Stimulated activated CD8-positive, alpha-beta memory T cell treated with anti-CD3 and anti-CD28 coated beads, Interleukin-12 subunit alpha, Interleukin-12 subunit beta, amount 100 ng/mL, for 24 hours (primary cell): ENCODE results near the gene GPX6.
"Not testable (repeated sequence)": the region's sequence is repeated elsewhere in the genome, so short reads cannot be mapped to it uniquely, and the experiment has no call there.

ENCODE experiments used
- DNase-seq: peaks from one replicate; pipeline ENCODE4 v3.0.0-alpha.2; 2020; ENCODE audit errors: extremely low read depth

The GPX6 gene, protein sequence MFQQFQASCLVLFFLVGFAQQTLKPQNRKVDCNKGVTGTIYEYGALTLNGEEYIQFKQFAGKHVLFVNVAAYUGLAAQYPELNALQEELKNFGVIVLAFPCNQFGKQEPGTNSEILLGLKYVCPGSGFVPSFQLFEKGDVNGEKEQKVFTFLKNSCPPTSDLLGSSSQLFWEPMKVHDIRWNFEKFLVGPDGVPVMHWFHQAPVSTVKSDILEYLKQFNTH

GRCh38 chr6:28515676-28516075 is at the start of gene GPX6:
GPX6 (minus strand) TSS chr6:28515793; CDS start chr6:28515743, 50 bp downstream.
- no peak for DNase-seq

DNA sequence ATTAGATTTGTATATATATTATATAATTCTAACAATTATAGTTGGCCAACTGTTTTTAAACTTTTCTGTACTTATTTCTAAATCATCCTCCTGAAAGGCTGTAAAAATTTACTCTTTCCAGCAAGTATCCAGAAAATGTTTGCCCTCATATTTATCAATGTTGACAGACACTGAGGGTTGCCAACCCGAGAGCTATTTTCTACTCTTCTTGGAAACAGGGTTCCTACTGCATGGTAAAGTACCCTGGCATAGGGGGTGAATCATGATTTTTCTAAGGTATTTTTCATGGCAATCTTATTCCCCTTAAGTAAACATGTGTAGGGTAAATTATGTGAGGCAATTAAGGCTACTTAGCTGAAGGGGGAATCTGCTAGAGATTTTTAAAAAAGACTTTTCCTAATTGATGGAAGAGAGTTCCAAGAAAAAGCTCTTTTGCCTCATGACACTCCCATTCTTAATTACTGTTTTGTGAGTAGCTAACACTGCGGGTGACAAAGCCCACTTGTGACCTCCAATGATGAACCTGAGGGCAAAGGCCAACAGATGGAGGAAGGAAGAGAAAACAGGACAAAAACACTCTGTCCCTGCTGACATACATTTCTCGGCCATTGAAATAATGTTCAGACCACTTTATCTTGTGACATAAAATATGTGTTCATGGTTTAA is 48.0 kb upstream of the GPX6 start:
- no peak for DNase-seq

DNA sequence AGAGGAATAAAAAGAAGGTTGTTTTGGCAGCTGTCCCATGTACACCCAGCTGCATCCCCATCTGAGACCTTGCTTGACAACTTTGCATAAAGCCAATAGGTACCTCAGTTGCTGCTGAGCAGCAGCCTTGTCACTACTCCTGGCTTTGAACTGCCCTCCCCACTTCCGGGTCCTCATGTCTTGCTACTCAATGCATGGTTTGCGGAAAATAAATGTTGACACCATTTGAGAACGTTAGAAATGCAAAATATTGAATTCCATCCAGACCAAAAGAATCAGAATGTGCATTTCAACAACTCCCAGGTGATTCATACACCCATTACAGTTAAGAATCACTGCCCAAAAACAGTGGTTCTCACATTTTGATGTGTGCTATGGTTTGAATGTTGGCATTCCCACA is 43.0 kb upstream of the GPX6 start:
- DNase-seq = no peak

- DNase-seq = no peak
Measured at GRCh38 chr6:28555136-28555535, 39.5 kb upstream of the GPX6 start.

GRCh38 chr6:28553986-28554881 is 38.6 kb upstream of the GPX6 start:
- DNase-seq = no peak

DNA sequence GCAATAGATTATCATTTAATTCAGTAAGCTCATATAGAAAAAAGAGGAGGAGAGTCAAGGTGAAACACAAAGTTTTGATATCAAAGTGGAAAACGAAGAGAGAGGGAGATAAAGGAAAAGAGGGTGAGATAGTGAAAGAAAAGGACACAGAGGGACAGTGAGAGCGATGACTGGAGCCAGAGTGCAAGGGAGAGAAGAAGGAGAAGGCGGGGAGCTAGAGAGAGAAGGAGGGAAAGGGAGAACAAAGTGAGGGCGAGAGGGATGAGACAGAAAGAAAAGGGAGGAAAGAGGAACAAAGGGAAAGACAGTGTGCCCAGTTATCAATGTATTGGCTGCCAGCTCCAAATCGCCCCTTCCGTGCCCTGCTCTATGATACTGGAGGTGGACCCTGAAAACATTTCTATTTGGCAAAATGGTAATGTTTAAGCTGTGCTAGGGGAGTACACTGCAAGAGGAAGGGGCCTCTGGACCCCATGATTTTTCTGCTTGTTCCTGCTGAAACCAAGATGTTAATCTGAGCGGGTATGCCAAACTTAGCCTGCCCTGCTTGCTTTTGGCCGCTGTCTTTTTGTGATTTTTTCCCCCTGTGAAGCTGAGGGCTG is 37.9 kb upstream of the GPX6 start:
- DNase-seq = no peak

DNA sequence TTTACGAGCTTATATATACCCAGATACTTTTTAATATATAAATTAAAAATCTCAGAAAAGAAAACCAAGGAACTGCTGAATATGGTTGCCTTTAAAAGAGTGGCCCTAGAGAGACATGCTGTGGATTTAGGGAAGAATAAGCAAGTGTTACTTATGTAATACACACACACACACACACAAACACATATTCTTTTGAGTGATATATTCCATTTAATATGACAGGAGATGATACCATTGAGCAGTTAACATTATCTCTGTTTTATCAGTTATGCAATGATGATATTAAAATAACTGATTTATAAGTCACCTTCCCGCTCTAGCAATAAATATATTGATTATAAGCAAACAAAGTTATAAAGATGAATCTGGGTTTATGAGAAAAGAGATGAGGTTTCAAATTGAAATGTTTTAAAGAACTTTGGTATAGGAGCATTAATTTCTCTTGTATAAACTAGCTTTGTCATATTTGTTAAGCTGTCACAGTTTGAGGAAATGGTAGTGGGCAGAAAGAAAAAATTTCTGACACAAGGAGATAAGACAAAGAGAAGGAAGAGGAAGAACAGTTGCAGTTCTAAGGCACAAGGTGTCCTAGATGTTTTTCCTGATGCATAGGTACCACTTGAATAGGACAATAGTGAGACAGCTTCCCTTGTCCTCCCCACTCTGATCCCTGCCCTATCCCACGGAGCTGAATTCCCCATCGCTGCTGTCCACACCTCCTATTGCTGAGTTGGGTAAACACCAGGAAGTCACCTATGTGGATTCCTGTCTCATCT is 36.5 kb upstream of the GPX6 start:
- DNase-seq = no peak

DNA sequence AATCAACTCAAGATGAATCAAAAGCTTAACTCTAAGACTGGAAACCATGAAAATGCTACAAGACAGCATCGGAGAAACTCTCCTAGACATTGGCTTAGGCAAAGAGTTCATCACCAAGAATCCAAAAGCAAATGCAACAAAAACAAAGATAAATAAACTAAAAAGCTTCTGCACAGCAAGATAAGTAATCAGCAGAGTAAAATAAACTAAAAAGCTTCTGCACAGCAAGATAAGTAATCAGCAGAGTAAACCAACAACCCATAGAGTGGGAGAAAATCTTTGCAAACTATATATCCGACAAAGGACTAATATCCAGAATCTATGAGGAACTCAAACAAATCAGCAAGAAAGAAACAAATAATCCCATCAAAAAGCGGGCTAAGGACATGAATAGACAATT is 31.4 kb upstream of the GPX6 start:
- not testable (repeated sequence) for DNase-seq

GRCh38 chr6:28545955-28546354 is 30.4 kb upstream of the GPX6 start:
- no peak for DNase-seq

DNA sequence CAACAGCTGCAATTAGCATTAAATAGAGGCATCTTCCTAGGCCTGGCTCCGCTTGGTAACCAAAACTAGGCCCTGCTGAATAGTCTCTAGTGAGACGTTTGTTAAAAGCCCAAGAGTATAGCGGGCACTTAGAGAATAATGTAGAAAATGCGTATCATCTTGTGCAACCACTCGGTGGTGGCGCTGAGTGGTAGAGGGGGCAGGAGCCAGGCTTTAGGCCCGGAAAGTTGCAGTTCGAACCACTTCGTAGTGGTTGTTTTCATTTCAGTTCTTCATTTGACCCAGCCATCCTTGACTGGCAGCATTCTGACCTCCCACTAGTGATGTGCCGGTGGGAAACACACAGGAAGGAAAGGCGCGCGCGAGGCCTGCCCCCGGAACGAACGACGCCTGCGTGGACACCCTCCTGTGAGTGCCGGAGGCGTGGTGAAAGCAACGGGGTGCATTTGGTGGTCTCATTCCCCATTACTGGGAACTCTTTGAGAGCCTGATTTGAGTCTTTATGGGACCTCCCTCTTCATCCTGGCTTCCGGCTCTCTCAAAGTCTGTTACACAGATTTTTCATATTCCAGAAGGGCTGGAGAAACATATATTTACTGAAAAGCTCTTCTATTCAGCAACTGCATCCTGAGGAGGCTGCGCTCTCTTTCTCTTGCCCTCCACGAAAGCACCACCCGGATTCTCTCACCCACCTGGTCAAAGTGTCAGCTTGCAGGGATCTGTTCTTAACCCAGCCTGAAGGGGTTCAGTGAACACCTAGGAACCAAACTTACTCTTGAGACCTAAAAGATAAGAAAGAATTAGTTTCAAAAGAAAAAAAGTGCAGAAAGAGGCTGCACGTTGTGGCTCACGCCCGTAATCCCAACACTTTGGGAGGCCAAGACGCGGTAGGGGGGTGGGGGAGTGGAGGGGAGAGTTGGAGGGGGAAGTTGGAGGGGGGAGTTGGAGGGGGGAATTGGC is 28.3 kb upstream of the GPX6 start:
- no peak for DNase-seq

GRCh38 chr6:28542440-28543296 is 27.1 kb upstream of the GPX6 start:
- no peak for DNase-seq

- no peak for DNase-seq
Measured at GRCh38 chr6:28541996-28542395, 26.4 kb upstream of the GPX6 start.

DNA sequence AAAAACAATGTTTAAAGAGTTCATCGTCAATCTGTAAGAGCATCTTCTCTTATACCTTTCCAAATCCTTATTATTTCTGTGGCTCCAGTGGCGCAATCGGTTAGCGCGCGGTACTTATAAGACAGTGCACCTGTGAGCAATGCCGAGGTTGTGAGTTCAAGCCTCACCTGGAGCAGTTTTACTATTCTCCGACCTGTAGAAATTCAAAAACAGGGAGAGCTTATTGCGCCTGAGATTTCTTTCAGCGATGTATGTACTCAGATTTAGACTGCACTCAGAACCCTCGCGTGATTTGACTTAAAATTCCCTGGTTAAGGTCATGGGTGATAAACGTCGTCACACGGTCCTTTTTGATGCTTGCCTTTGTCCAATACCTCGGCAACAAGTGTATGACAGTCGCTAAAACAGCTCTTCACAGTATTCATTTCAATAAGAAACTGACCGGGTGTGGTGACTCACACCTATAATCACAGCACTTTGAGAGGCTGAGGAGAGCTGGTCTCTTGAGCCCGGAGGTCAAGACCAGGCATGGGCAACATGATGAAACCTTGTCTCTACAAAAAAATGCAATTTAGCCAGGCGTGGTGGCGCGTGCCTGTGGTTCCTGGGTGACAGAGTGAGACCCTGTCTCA is 22.0 kb upstream of the GPX6 start:
- no peak for DNase-seq

- DNase-seq = no peak
Measured at GRCh38 chr6:28537065-28537464, 21.5 kb upstream of the GPX6 start.

DNA sequence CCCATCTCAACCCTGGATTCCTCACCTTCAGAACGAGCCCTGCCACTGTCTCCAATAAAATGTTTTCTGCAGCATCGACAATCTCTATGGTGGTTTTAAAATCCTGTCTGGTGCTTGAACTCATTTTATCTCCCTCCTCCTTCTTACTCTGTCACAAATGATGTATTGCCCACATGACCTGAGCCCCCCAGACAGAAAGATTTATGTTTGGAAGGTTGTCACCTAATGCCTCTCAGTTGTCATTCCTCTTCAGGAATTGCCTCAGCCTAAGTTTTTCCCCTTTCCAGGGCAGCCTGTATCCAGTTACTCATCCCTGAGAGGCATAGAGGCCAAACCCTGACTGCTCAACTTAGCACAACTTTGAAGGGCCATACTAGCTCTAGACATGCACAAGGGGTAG is 19.3 kb upstream of the GPX6 start:
- no peak for DNase-seq

DNA sequence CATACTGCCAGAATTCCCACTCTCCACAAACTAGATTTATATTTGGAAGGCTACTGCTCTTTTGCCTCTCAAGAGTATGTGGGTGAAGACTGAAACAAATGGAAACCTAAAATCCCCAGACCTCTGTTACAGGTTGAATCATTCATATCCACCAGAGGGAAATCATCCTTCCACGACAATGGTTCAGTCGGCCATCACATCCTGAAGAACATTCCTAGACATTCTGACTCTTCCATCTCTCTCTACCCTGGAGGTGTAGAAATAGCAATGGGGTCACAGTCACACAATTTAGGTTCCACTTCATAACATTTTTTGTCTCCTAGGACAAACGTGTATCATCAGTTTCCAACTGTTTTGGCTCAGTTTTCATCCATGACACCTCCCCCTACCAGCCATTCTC is 18.7 kb upstream of the GPX6 start:
- DNase-seq = no peak

DNA sequence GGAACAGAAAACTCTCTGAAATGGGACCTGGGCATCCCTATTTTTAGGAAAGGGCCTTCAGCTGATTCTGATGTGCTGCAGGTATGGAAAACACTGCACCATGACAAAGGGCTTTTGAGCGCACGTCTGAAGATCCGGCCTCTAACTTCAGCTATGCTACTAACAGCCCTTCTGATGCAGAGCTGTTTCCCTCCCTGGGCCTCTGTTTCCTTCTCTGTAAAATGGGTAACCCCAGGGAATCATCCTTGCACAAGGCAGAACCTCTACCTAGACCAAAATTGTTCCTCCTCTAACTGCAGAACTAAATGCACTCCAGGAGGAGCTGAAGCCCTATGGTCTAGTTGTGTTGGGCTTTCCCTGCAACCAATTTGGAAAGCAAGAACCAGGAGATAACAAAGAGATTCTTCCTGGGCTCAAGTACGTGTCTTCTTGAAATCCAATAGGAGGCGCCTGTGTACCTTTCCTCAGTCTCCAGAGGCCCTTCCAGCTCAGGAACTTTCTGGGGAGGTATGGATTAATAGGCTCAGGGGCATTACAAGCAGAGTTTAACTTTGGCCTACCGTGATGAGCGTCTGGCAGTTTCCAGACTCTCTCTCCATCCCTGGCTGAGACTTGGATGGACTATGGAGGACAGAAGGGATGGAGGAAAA is 16.0 kb upstream of the GPX6 start:
- DNase-seq = no peak

- no peak for DNase-seq
Measured at GRCh38 chr6:28530777-28531176, 15.2 kb upstream of the GPX6 start.
